Hepatocyte (in vitro differentiated cells): ENCODE results near the gene COL15A1. TPM values are rescaled to one million over a fixed set of nuclear protein-coding genes. Genes with fewer than 3 reads are reported as not detected.

Experiments used
- DNase-seq: peaks from one replicate; pipeline ENCODE4 v3.0.0-alpha.2; 2016; ENCODE audit warnings: low spot score
- H2AFZ ChIP-seq: fragments of 200-600 bp; sonication (generic); 2 replicates; pipeline ENCODE4 v1.6.0; 2016; ENCODE audit warnings: antibody characterized with exemption, mild to moderate bottlenecking
- H3K27ac ChIP-seq: fragments of 200-600 bp; sonication (generic); 2 replicates; pipeline ENCODE4 v1.5.1; 2016; ENCODE audit warnings: mild to moderate bottlenecking
- H3K27me3 ChIP-seq: fragments of 200-600 bp; sonication (generic); 2 replicates; pipeline ENCODE4 v1.6.1; 2016
- H3K36me3 ChIP-seq: fragments of 200-600 bp; sonication (generic); replicated peaks from 2 replicates; pipeline ENCODE4 v1.5.1; 2016; ENCODE audit warnings: low read depth; ENCODE audit not compliant: insufficient read depth
- H3K4me1 ChIP-seq: fragments of 200-600 bp; sonication (generic); 2 replicates; pipeline ENCODE4 v1.5.1; 2016; ENCODE audit warnings: mild to moderate bottlenecking, moderate library complexity; ENCODE audit not compliant: insufficient read depth
- H3K4me2 ChIP-seq: fragments of 200-600 bp; sonication (generic); 2 replicates; pipeline ENCODE4 v1.6.0; 2016
- H3K4me3 ChIP-seq: fragments of 200-600 bp; sonication (generic); 2 replicates; pipeline ENCODE4 v1.5.1; 2016; ENCODE audit warnings: mild to moderate bottlenecking
- H3K79me2 ChIP-seq: fragments of 200-600 bp; sonication (generic); 2 replicates; pipeline ENCODE4 v1.6.0; 2017; ENCODE audit warnings: mild to moderate bottlenecking
- H3K9me2 ChIP-seq: fragments of 200-600 bp; sonication (generic); replicated peaks from 2 replicates; pipeline ENCODE4 v1.6.0; 2017; ENCODE audit warnings: mild to moderate bottlenecking; ENCODE audit not compliant: insufficient read depth
- H3K9me3 ChIP-seq: fragments of 200-600 bp; sonication (generic); 2 replicates; pipeline ENCODE4 v1.5.1; 2016; ENCODE audit warnings: low read depth, mild to moderate bottlenecking
- H4K20me1 ChIP-seq: fragments of 200-600 bp; sonication (generic); 2 replicates; pipeline ENCODE4 v1.6.0; 2016; ENCODE audit warnings: mild to moderate bottlenecking; ENCODE audit not compliant: insufficient read depth, poor library complexity, severe bottlenecking
- EZH2 ChIP-seq: fragments of 200-600 bp; sonication (generic); IDR thresholded peaks from 2 replicates; pipeline ENCODE4 v1.6.1; 2016; ENCODE audit warnings: antibody characterized with exemption, mild to moderate bottlenecking, borderline replicate concordance
- EZH2phosphoT487 ChIP-seq: fragments of 200-600 bp; sonication (generic); IDR thresholded peaks from one replicate; pipeline ENCODE4 v1.6.1; 2018; ENCODE audit warnings: antibody characterized with exemption, mild to moderate bottlenecking, low read depth, moderate library complexity; ENCODE audit not compliant: unreplicated experiment, severe bottlenecking
- WGBS: methylation state at CpG from one replicate; pipeline ENCODE4 v1.1.6; 2016; ENCODE audit warnings: low lambda C conversion rate; ENCODE audit errors: missing lambda C conversion rate; 5-methylcytosine and 5-hydroxymethylcytosine counted together
- polyA plus RNA-seq: library from polyadenylated mRNA; unstranded; fragments of >200 nt; fragmentation: Nextera tagmentation; extraction: Ambion mirVana; gene quantifications from 2 replicates; pipeline ENCODE4 v1.2.1, GENCODE V29; 2016
- total RNA-seq: library from RNA; depleted of rRNA; stranded (reverse); fragments of >200 nt; gene quantifications from 2 replicates; pipeline ENCODE4 v1.2.3, GENCODE V29; 2014
- TF ChIP-seq, protein P1 (sequence below): fragments of 200-600 bp; sonication (generic); IDR thresholded peaks from 2 replicates; pipeline ENCODE4 v1.5.1; 2016; ENCODE audit warnings: antibody characterized with exemption, mild to moderate bottlenecking; ENCODE audit not compliant: poor library complexity

COL15A1 gene
- total and polyA plus RNA-seq, 2 experiments from 2014 or later = 97.6 to 106 TPM

DNA sequence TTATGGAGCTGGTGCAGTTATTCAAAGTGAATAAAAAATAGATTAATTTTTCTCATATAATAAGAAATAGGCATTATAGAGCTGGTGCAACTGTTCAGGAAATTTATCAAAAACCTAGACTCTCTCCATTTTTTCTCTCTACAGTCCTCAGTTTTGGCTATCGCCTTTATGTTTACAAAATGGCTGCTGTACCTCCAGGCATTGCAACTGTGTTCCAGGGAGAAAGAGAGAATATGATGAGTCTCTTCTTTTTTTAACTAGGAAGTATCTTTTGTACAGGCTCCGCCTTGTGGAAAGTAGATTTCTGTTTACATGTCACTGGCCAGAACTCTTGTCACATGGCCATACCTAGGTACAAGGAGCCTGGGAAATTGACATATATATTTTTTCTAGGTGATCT is 158.1 kb downstream of the COL15A1 start:
- no peak for DNase-seq
- WGBS = 98% methylated on average over 2 of the region's 2 CpGs
- H3K4me2 ChIP-seq = no peak overlapping the region
- no peak overlapping the region for H3K4me3 ChIP-seq
- H3K36me3 ChIP-seq = no peaks in the 10 kb centered on the region
- peaks cover 14% of the 10 kb centered on the region for H3K79me2 ChIP-seq
- TF ChIP-seq EZH2phosphoT487 = no peak
- TF ChIP-seq, protein P1, sequence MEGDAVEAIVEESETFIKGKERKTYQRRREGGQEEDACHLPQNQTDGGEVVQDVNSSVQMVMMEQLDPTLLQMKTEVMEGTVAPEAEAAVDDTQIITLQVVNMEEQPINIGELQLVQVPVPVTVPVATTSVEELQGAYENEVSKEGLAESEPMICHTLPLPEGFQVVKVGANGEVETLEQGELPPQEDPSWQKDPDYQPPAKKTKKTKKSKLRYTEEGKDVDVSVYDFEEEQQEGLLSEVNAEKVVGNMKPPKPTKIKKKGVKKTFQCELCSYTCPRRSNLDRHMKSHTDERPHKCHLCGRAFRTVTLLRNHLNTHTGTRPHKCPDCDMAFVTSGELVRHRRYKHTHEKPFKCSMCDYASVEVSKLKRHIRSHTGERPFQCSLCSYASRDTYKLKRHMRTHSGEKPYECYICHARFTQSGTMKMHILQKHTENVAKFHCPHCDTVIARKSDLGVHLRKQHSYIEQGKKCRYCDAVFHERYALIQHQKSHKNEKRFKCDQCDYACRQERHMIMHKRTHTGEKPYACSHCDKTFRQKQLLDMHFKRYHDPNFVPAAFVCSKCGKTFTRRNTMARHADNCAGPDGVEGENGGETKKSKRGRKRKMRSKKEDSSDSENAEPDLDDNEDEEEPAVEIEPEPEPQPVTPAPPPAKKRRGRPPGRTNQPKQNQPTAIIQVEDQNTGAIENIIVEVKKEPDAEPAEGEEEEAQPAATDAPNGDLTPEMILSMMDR = no peak
- no peak for TF ChIP-seq EZH2
- H4K20me1 ChIP-seq = peaks cover 8% of the 10 kb centered on the region
- H2AFZ ChIP-seq = no peak overlapping the region
- H3K9me2 ChIP-seq = no peaks in the 10 kb centered on the region
- peak overlapping the region; percentile 86 for H3K27ac ChIP-seq
- H3K9me3 ChIP-seq = no peaks in the 10 kb centered on the region
- H3K4me1 ChIP-seq = peaks cover 11% of the 10 kb centered on the region
- H3K27me3 ChIP-seq = no peaks in the 10 kb centered on the region

DNA sequence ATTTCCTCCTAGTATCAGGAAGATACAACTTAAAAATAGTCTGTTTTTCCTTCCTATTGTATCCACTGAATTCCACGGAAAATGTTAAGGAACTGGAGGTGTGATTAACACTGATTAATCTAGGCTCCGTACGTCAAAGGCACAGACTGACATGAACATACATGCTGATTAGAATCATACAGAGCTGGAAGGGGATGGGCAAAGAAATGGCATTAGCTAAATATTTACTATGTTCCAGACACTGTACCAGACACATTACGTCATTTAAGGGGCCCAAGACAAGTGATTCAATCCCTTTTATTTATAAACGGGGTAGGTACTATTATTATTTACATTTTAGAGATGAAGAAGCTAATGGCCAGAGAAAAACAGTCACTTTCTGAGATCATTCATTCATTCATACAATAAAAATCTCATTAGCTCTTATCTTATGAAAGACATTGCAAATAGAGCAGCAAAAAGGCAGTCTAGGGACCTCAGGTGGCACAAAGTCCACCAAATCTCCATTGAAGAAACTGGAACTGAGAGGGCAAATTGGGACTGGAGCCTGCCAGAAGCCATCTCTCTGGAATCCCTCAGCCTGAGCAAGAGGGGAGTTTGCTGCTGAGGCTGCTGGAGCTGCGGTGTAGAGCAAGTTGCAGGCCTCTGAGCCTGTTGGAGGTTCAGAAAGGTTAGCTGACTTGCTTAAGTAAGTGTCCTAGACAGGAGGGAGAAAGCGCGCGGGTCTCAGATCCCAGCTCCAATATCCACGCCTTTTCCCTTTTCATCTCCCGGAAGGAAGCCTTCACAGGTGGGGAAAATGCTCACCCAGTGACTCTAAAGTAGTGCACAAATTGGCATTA is 159.6 kb downstream of the COL15A1 start:
- Histone ChIP-seq H3K9me3 (no peaks in the 10 kb centered on the region), H3K36me3 (no peaks in the 10 kb centered on the region), H3K27me3 (no peaks in the 10 kb centered on the region), H3K27ac (peak overlapping the region; percentile 86), H3K9me2 (no peaks in the 10 kb centered on the region), H3K4me2 (peak overlapping the region; percentile 91), H4K20me1 (peaks cover 21% of the 10 kb centered on the region), H2AFZ (peak overlapping the region; percentile 52), H3K79me2 (peaks cover 28% of the 10 kb centered on the region), H3K4me3 (no peak overlapping the region), H3K4me1 (peaks cover 13% of the 10 kb centered on the region)
- peak; percentile 20 for DNase-seq
- 54% methylated on average over 11 of the region's 11 CpGs for WGBS
- TF ChIP-seq, protein P1 = no peak
- TF ChIP-seq EZH2 = no peak
- TF ChIP-seq EZH2phosphoT487 = no peak

DNA sequence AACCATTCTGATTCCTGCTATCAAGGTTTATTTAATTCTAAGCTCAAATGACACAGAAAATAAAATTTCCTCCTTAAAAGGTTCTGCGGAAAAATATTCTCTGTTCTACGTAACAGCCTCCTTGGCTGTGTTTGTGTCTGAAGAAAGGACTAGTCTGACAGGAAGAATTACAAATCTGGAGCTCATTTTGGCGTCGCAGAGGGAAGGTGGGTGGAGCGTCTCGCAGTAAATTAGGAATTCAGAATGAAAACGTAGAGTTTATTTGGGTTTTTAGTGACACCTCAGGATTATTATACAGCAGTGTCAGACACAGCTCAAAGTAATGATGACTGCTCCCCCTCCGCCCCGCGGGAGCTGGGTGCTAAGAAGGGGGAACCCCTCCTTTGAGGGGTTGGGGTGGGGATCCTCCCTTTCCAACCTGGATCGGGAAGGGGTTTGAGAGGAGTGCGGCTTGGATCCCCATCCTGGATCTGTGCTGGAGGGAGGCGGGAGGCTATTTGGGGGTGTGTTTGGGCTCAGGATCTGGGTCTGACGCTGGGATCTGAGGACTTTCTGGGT is 160.3 kb downstream of the COL15A1 start:
- Histone ChIP-seq H4K20me1 (peaks cover 24% of the 10 kb centered on the region), H3K4me2 (peak overlapping the region; percentile 91), H3K27ac (peak overlapping the region; percentile 86), H3K27me3 (no peaks in the 10 kb centered on the region), H3K9me2 (no peaks in the 10 kb centered on the region), H3K36me3 (no peaks in the 10 kb centered on the region), H3K79me2 (peaks cover 36% of the 10 kb centered on the region), H3K9me3 (no peaks in the 10 kb centered on the region), H3K4me3 (peak overlapping the region; percentile 23), H2AFZ (peak overlapping the region; percentile 52), H3K4me1 (peaks cover 13% of the 10 kb centered on the region)
- 14% methylated on average over 14 of the region's 14 CpGs for WGBS
- TF ChIP-seq EZH2 = no peak
- no peak for TF ChIP-seq EZH2phosphoT487
- TF ChIP-seq, protein P1 = no peak
- DNase-seq = peak; percentile 27
